Measurements from ENCODE around the gene PDE2A.

The PDE2A gene

DNA sequence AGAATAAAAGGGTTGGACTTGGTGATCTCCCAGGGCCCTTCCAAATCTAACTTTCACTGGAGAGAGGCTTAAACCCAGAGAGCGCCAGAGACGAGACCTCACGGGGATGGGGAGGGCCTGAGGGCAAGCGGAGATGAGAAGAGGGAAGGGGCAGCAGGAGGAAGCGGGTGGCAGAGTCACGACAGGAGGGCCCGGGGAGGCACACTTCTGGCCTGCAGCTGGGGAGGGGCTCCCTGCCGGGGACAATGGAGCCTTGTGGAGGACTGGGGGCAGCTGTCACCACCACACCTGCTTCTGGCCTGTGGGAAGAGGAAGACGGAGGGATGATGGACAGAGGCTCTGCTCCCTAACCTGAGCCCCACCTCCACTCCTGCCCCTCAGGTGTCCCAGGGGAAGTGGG is 40.2 kb downstream of the PDE2A start:
- no peak for DNase-seq

DNA sequence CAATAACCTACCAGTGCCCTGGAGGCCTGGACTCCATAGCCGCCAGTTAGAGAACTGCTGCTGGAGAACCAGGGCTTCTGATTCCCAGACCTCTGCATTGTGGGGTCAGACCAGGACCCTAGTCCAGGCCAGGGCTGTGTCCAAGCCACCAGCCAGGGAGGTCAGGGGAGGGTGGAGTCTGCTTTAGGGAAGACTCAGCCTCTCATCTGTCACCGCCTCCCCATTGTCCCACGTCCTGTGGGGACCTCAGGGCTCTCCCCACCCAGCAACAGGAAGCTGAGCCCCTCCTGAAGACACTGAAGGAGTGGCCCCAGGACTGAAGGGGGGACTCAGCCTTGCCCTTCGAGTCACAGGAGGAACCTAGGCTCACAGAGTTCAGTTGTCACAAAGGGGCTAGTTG is 41.2 kb downstream of the PDE2A start:
- no peak for DNase-seq

DNA sequence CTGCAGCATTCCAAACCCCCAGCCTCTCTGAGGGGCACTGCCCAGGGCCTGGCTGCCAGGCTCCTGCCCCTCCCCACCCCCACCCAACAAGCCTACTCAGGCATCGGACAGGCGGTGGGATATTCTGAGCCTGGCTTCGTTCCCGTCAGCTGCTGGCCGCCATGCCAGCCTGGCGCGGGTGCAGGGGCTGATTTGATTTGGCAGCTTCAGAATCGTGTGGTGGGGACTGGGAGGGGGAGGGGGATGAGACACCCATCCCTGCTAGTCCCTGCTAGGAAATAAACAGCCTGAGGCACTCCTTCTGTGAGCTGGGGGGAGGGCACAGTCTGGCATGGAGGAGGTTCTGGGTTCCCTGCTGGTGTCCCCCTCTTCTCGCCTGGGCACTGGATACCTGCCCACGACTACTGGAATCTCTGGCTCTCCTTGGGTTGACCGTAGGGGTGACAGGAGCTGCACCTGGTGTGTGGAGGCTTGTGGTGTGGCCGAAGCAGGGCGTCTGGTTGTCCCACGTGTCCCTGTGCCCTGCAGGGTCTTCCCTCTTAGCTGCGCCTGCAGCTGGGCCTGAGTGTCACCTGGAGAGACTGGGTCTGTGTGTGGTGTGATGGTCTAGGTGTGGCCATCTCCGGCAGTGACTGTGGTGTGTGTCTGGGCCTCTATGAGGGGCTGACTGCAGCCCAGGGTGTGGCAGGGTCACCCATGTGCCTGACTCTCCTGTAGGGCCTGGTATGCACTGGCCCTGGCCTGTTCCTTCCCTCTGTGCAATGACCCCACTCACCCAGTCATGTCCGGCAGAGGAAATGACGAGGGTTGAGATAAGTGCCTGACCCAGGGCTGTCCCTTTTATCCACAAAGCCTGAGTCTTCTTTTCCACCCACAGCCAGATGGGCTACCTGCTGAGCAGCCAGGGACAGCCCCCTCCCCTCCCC is 42.2 kb downstream of the PDE2A start:
- peak; percentile 66 for DNase-seq

DNA sequence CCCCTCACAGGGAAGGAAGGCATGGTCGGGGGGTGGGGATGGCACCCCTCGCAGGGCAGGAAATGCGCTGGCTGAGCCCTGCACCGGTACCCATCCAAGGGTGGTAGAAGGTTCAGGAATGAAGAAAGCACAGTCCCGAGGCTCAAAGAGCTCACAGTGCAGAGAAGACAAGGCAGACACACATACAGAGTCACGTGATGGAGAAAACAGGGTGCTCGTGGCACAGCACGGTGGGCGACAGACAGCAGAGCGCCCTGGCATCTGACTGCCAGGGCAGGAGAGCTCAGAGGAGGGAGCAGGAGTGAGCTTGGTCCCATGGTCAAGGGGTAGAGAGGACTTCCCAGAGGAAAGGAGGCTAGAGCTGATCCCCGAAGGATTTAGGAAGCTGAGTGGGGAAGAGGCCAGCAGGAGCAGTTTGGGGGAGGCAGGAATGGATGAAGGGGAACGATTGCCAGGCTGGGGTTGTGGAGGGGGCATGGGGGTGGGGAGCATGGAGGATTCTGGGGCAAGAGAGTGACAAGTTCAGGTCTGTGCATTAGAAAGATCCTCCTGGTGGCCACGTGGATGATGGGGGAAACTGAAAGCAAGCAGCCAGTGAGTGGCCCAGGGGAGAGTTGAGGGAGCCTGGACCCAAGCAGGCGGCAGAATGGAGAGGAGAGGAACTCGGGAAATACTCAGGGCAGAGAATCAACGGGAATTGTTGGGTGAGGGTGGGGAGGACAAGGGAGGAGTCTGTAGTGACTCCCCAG is 43.9 kb downstream of the PDE2A start:
- DNase-seq: no peak

DNA sequence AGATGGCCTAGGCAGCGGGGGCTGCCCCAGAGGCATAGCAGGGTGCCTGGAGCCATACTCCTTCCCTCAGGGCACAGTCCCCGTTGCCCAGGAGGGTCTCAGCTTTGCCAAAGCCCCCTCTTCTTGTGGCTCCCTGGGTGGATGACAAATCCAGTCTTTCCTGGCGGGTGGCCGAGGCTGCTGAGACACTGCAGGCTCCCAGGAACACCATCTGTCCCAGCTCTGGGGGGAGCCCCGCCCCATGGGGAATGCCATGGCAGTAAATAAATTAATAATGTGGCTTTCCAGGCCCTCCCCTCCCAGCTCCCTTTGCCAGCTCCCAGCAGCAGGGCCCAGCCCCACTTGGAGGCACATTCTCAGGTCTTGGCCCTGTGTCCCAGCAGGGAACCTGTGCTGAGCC is 45.0 kb downstream of the PDE2A start:
- no peak for DNase-seq

DNA sequence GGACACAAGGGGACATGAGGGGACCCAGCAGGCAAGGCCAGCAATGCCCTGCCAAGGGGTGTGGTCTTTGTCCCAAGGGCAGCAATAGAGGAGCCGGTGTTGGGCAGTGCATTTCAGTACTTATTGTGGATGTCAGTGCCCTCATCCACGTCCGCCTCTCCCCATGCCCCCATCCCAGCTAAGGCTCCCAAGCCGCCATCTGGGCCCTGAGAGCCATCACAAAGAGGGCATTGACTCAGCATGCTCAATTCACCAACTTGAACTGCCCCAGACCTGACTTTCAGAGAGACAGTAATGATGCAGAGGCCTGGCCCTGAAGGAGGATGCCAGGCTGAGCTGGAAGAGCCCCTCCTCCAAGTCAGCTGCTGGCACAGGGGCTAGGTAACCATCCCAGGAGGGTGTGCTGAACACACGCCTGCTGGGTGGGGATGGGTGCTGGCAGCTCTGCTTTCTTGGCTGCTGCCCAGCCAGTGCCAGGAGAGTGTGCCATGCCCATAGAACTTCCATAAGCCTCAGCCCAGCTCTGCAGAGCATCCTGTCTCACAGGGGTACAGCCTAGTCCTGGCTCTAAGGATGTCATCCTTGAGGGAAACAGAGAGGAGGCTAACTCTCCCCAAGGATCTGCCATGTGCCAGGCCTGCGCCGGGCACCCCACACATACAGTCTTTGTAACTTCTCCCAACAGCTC is 46.5 kb downstream of the PDE2A start:
- no peak for DNase-seq

DNA sequence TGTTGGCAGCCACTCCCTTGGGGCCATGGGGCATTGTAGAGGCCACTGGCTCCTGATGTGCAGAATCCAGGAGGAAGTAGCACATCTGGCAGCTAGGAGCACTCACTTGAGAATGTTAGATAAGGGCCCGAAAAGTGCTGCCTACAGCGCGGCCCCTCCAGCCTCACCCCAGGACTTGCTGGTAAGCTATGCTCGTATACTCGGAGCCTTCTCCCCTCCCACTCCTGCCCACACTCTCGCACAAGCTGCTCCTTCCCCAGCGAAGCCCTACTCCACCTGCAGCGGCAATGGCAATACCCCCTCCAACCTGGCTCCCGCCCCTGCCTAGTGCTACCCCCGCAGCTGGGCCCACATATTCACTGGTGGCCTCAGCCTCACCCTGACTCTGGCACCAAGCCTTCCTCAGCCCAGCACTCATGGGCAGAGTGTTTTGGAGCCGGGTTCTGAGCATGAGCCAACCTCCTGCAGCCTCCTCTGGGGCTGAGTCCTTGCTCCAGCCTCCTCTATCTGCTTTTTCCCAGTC is 47.7 kb downstream of the PDE2A start:
- no peak for DNase-seq

DNA sequence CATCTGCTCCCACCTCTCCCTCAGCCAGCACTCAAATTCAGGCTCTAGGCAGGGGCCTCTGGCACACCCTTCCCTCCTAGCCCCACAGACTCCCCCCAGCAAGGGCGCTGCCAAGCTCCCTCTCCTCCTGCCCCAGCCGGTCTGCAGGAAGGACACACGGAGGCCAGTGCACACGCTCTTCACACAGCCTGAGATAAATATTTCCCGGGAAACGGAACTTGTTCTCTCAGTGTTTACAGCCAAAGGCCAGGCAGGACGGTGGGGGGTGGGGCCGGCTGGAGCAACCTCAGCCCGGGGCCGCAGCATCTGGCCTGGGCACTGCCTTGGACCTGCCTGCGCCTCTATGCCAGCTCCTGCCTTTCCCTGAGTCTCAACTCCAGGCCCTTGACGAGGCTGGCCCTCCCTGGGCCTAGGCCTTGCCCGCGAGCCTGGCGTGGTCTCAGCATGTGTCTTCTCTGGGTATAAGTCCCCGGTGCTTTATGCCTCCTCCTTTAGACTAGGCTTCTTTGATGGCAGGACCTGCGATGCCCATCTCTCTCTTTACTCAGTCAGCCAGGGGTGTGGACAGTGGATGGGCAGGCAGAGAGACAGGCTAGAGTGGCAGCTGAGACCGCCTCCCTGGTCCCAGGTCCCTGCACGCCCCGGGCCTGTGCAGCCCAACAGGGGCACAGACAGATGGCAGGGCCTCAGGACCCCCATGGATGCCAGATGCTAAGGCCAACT is 48.4 kb downstream of the PDE2A start:
- no peak for DNase-seq

DNA sequence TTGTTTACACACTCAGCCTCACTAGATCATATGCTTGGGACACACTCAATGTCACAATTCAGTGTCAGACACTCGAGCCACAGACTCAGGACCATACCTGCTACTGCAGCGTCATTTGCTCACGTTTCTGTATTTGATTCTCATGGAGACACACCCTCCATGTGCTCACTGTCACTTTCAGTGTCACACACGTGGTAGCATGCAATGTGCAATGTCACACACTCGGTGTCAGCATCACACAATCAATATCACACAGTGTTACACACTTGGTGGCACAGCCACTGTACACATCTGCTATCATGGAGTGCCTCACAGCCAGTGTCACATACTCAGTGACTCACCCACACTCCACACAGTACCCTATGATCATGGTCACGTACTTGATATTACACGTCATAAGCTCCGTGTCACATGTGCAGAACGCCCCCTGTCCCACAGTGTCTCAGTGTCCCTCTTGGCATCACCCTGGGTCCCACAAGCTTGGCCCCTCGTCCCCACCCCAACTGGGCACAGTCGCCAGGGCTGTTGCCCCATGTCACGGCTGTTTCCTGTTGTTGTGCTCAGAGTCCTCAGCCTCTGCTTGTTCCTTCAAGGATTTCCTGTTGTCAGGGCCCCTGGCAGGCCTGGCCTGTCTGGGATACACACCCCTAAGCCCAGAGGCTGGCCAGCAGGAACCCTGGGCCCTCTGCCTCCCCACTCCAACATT is 49.6 kb downstream of the PDE2A start:
- DNase-seq: no peak

DNA sequence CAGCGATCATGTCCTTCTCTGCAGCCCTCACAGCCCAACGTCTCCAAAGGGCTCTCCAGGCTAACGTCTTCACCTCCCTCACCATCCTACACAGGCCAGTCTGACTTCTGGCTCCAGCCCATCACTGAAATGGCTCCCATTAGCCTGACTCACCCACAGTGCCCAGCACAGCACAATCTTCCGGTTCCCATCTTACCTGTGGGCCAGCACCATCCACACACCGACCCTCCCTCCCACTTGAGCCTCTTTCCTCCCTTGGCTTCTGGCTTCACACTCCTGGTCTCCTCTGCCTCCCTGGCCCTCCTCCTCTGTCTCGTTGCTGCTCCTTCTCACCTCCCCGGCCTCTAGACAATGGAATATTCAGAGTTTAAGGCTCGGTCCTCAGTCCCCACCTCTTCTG is 51.2 kb downstream of the PDE2A start:
- DNase-seq: no peak

DNA sequence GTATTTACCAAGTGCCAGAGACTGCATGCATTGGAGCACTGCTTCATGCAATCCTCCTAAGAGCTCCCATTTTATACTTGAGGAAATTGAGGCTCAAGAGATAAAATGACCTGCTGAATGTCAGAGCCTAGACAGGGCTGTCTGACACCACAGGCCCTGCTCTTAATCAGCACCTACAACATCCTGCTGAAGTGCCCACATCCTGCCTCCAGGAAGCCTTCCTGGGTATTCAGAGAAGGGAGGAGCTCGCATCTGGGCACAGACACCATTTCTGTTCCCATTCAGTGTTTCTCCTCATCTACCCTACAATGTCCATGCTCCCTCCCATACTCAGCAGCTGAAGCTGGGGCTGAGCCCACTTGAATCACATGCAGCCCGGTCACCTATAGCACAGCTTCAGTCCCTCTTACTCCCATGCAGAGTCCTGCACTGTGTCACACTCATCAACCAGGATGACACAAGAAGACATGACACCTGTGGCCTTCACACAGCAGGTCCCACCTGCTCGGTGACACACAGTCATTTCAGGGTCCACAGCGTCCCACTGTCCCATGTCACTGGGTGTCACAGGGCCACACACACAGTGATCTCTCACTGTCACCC is 53.1 kb downstream of the PDE2A start:
- no peak for DNase-seq

DNA sequence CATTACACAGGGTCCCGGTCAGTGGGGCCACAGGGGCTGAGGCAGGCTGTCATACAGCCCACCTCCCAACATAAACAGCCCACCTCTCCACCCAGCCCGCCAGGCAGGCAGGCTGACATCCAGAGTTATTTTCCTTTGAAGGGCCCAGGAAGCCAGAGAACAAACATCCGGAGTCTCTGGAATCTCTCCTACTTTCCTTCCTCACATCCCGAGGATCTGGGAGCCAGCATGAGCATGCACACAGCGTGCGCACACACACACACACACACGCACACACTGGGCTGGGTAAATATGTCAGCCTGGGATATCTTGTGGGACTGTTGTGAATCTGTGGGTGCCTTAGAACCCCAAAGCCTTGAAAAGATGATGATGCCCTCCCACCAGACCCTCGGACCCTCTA is 55.4 kb downstream of the PDE2A start:
- no peak for DNase-seq

DNA sequence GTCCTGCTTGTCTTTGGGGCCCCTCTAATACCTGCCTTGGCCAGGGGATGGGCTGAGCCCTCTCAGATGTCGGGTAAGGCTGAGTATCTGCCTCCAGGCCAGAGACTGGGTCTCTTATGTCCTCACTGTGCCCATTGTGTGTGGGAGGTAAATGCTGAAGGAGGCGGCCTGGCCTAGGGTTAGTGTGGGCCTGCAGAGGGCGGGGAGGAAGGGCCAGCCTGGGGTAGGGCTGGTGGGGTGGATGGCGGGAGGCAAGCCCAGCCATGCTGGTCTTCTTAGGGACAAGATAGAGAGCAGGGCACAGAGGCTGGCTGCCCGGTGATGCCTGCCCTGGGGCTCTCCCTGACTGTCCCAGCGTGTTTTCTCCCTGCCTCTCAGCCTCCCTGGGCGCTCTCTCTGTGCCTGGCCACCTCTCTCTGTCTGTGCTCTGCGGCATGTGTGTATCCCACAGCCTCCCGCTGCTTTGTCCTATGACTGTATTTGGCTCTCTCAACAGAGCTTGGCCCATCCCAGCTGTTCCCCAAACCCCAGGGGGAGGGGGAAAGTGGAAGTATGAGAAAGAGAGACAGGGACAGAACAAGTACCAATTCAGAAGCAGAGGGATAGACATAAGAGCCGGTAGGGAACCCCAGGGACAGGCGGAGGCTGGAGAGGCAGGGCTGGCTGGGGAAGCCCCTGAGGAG is 57.0 kb downstream of the PDE2A start:
- no peak for DNase-seq

DNA sequence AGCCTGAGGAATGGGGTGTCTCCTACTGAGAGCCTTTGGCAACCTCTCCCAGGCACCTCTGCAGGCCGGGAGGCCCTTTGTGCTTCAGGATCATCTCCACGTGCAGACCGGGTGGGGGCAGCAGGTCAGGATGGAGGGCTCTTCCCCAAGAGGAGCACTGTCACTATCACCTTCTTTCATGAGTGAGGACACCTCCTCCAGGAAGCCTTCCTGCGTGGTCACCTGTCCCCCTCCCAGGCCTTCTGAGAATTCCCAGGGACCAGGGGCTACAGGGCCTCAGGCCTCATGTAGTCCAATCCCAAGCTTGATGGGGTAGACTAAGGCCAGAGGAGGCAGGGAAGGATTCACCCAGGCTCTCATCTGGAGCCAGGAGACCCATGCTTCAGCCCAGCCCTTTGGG is 57.6 kb downstream of the PDE2A start:
- DNase-seq: no peak

DNA sequence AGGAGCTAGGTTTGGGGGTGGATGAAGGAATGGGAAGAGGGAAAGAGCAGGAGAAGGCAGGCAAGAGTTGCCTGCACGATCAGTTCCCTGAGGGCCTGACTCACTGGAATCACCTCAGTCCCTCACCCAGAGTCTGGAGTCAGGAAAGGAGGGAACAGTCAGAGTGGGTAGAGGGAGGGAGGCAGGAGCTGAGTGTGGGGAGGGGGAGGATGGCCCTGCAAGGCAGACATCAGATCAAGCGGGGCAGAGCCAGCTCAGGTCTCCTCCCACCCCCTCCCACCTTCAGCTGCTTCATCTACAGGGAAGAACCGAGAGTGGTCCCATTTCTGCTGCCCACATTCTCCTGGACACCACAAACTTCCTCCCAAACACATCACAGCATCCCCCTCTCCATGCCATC is 58.9 kb downstream of the PDE2A start:
- no peak for DNase-seq

DNA sequence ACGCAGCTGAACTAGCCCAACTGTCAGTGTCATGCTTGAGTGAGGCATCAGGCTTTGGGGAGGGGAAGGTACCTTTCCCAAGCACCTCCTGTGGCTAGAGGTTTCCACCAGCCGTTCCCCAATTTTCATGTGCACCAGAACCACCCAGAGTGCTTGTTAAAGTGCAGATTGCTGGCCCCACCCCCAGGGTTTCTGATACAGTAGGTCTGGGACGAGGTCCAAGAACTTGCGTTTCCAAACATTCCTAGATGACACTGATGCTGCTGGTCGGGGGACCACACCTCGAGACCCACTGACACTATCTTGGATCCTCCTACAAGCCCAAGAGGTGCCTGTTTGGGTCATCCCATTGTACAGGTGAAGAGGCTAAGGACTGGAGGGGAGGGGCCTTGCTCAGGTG is 59.8 kb downstream of the PDE2A start:
- DNase-seq: no peak

DNA sequence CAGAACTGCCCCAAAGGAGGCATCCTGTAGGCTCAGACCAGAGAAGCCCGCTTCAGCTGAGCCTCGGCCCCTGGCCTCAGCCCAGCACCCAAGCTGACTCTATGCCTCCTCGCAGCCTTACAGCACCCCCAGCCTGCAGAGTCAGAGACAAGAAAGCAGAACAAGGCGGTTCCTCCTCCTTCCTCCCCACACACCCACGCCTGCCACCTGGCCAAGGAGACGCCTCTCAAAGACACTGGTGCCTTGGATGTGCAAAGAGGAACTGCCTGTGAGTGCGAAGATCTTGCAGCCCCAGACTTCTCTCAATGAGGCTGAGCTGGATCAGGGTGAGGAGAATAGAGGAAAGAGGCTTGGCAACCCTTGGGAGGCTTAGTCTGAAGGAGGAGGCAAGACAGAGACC is 60.2 kb downstream of the PDE2A start:
- no peak for DNase-seq

DNA sequence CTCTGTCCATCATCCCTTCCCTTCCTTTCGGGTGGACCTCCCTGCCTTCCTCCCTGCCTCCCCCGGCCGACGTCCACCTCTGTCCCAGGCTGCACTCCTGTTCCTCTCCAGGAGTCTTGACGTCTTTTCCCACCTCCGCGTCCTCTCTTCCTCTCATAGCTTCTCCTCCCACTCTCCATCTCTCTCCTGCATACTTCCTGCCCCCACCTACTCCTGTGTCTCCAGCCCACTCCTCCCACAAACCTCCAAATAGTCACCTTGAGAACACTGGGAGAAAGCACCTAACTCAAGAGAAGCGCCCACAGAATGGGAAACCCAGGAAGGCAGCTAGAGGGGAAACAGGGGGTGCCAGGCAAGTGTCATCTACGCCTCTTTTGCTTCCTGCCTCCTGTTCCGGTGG is 60.8 kb downstream of the PDE2A start:
- DNase-seq: no peak

DNA sequence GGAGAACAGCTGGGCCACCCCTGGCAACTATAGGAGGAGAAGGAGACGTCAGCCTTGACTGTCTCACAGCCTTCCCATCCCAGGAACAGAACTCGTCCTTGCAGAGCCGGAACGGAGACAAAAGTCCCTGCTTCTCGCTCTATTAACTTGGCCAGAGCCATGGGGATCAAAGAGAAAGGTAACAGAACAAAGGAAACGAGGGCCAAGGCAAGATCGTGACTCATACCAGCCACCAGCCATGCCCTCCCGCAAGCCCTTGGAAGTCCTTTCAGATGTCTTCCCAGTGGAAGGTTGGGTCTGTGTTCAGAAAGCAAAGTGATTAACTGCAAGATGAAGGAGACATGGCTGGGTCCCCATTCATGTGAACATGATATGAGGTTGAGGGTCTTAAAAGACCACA is 64.7 kb downstream of the PDE2A start:
- no peak for DNase-seq

DNA sequence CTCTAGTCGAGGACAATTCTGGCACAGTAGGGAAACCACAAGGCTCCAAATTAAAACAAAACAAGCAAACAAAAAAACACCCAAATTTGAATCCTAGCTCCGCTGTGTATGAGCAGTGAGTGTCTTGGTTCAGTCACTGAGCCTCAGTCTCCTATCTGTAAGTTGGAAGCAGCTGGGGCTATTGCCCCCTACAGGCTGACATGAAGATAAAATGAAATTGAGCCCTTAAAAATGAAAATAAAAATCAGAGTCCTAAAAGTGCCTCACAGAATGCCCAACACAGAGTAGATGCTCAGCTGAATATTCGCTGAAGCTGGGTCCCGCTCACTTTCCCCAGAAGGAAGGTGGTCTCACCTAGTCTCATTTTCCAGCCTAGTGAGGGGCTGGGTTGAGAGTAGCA is 65.2 kb downstream of the PDE2A start:
- no peak for DNase-seq

DNA sequence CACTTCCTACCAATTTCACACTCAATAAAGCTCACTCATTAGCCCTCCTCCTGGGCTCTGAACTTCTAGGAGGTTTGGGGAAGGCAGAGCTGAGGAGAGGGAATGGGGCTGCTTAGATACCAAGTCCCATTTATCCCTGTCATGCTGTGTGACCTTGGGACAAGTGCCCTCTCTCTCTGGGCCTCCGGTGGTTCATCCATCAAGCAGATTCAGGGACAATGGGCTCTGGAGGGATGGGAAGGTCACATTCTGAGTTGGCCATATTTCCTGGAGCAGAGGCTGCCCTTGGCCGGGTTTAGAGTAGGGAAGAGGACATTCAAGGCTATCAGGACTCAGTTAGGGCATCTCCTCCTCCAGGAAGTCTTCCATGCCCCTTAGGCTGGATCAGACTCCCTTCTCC is 66.7 kb downstream of the PDE2A start:
- no peak for DNase-seq

All from NCI-H1092 (cell line).